Glomerular visceral epithelial cell (primary cell): ENCODE results near the gene SMARCC1.
"Not testable (repeated sequence)": the region's sequence is repeated elsewhere in the genome, so short reads cannot be mapped to it uniquely, and the experiment has no call there.

Experiments
- DNase-seq: peaks from one replicate; pipeline ENCODE4 v3.0.0-alpha.2; 2016; ENCODE audit errors: extremely low spot score

The SMARCC1 gene

GRCh38 chr3:47766186-47766585 lies 15.5 kb downstream of the SMARCC1 start:
- no peak for DNase-seq

GRCh38 chr3:47762233-47762632 lies 19.5 kb downstream of the SMARCC1 start:
- peak; percentile 25 for DNase-seq

- peak; percentile 16 for DNase-seq
Measured at GRCh38 chr3:47761046-47761445, 20.6 kb downstream of the SMARCC1 start.

GRCh38 chr3:47760207-47760606 lies 21.5 kb downstream of the SMARCC1 start:
- not testable (repeated sequence) for DNase-seq

GRCh38 chr3:47758261-47759025 lies 23.2 kb downstream of the SMARCC1 start:
- no peak for DNase-seq

GRCh38 chr3:47752716-47753115 lies 29.0 kb downstream of the SMARCC1 start:
- DNase-seq, result no peak

GRCh38 chr3:47750811-47751354 lies 30.8 kb downstream of the SMARCC1 start:
- DNase-seq, result not testable (repeated sequence)

- DNase-seq, result no peak
Measured at GRCh38 chr3:47747558-47747957, 34.1 kb downstream of the SMARCC1 start.

GRCh38 chr3:47746264-47746663 lies 35.4 kb downstream of the SMARCC1 start:
- DNase-seq, result no peak

- DNase-seq, result no peak
Measured at GRCh38 chr3:47743855-47744254, 37.8 kb downstream of the SMARCC1 start.

- DNase-seq, result peak; percentile 4
Measured at GRCh38 chr3:47743352-47743751, 38.3 kb downstream of the SMARCC1 start.

- no peak for DNase-seq
Measured at GRCh38 chr3:47741925-47742324, 39.8 kb downstream of the SMARCC1 start.

- DNase-seq, result no peak
Measured at GRCh38 chr3:47732143-47732542, 49.5 kb downstream of the SMARCC1 start.

- DNase-seq, result no peak
Measured at GRCh38 chr3:47731061-47731460, 50.6 kb downstream of the SMARCC1 start.

GRCh38 chr3:47722859-47723258 lies 58.8 kb downstream of the SMARCC1 start:
- no peak for DNase-seq

GRCh38 chr3:47717448-47717847 lies 64.2 kb downstream of the SMARCC1 start:
- not testable (repeated sequence) for DNase-seq

GRCh38 chr3:47716656-47717055 lies 65.0 kb downstream of the SMARCC1 start:
- no peak for DNase-seq

- peak; percentile 38 for DNase-seq
Measured at GRCh38 chr3:47715928-47716327, 65.8 kb downstream of the SMARCC1 start.

GRCh38 chr3:47714606-47715005 lies 67.1 kb downstream of the SMARCC1 start:
- DNase-seq, result no peak

- DNase-seq, result no peak
Measured at GRCh38 chr3:47713655-47714054, 68.0 kb downstream of the SMARCC1 start.

GRCh38 chr3:47712398-47712797 lies 69.3 kb downstream of the SMARCC1 start:
- no peak for DNase-seq

GRCh38 chr3:47711596-47711995 lies 70.1 kb downstream of the SMARCC1 start:
- no peak for DNase-seq

GRCh38 chr3:47705391-47705790 lies 76.3 kb downstream of the SMARCC1 start:
- no peak for DNase-seq

- DNase-seq, result no peak
Measured at GRCh38 chr3:47704237-47704612, 77.5 kb downstream of the SMARCC1 start.
